H1 (cell line): Measurements from ENCODE around the gene OXA1L. TPM values are rescaled to one million over a fixed set of nuclear protein-coding genes. Genes with fewer than 3 reads are reported as not detected.
A peak's percentile ranks its signal among the peaks of the same experiment; 100 is the strongest.

Experiments
- CTCF ChIA-PET: fragments of 300-600 bp; sonication (Branson Sonifier 250); formaldehyde crosslinking; loops from one replicate; lab custom pipeline; 2021; ENCODE audit not compliant: partially characterized antibody; lab: Charles Lee
- POLR2A ChIA-PET: fragments of 300-600 bp; sonication (Branson Sonifier 250); formaldehyde crosslinking; loops from one replicate; lab custom pipeline; 2021; ENCODE audit warnings: inconsistent platforms; ENCODE audit not compliant: partially characterized antibody; lab: Charles Lee
- DNase-seq, 2 experiments: peaks; one replicate each; pipeline versions ENCODE4 v3.0.0 to v3.0.0-alpha.2; 2010 to 2022; ENCODE audit warnings: low spot score in 2 of 2, low read depth in 1 of 2, mixed read lengths in 1 of 2
- FAIRE-seq: peaks from 2 replicates; lab custom pipeline; 2011; peaks lifted over from hg19 to GRCh38; lab: Jason Lieb, UNC
- H2AFZ ChIP-seq: 2 replicates; pipeline ENCODE4 v1.8.1; 2012; ENCODE audit warnings: low read length, inconsistent platforms
- H2AK5ac ChIP-seq: 2 replicates; pipeline ENCODE4 v1.6.1; 2013; ENCODE audit warnings: low read depth, low read length
- H2BK120ac ChIP-seq: replicated peaks from 2 replicates; pipeline ENCODE3; 2013; ENCODE audit warnings: low read depth, low read length, inconsistent platforms
- H2BK12ac ChIP-seq: 2 replicates; pipeline ENCODE4 v1.6.1; 2013; ENCODE audit warnings: low read depth, low read length
- H2BK15ac ChIP-seq: 2 replicates; pipeline ENCODE4 v1.6.1; 2013; ENCODE audit warnings: low read length
- H2BK20ac ChIP-seq: 2 replicates; pipeline ENCODE4 v1.6.1; 2013; ENCODE audit warnings: low read length
- H2BK5ac ChIP-seq: 2 replicates; pipeline ENCODE4 v1.6.1; 2013; ENCODE audit warnings: low read depth, low read length
- H3K14ac ChIP-seq: 2 replicates; pipeline ENCODE4 v1.6.1; 2013; ENCODE audit warnings: inconsistent platforms; ENCODE audit not compliant: insufficient read length
- H3K18ac ChIP-seq: 2 replicates; pipeline ENCODE4 v1.6.1; 2013; ENCODE audit warnings: low read length; ENCODE audit errors: extremely low read depth
- H3K23ac ChIP-seq: 2 replicates; pipeline ENCODE4 v1.6.1; 2013; ENCODE audit warnings: inconsistent platforms; ENCODE audit not compliant: insufficient read length
- H3K23me2 ChIP-seq: 2 replicates; pipeline ENCODE4 v1.6.1; 2013; ENCODE audit warnings: low read depth, low read length
- H3K27ac ChIP-seq: 2 replicates; pipeline ENCODE4 v1.6.1; 2011; ENCODE audit warnings: low read depth, low read length, inconsistent platforms
- H3K27me3 ChIP-seq, 4 experiments: replicated peaks in 1 of 4; 1 replicate in 1 of 4; 2 replicates in 3 of 4; pipeline versions ENCODE4 v1.6.1 to v1.8.1; 2011 to 2013; ENCODE audit warnings: low read length in 3 of 4, mild to moderate bottlenecking in 3 of 4, inconsistent platforms in 2 of 4, mixed read lengths in 2 of 4, moderate library complexity in 1 of 4; ENCODE audit not compliant: control insufficient read depth in 3 of 4, insufficient read depth in 3 of 4; ENCODE audit errors: extremely low read depth in 1 of 4
- H3K36me3 ChIP-seq, 4 experiments: 2 replicates each; pipeline versions ENCODE4 v1.6.1 to v1.8.1; 2011 to 2013; ENCODE audit warnings: mild to moderate bottlenecking in 4 of 4, low read length in 3 of 4, moderate library complexity in 2 of 4, control low read depth in 1 of 4, inconsistent platforms in 1 of 4; ENCODE audit not compliant: insufficient read depth in 4 of 4, control insufficient read depth in 2 of 4
- H3K4ac ChIP-seq: replicated peaks from 2 replicates; pipeline ENCODE3; 2013; ENCODE audit warnings: low read length, low read depth, mixed read lengths, inconsistent platforms; ENCODE audit not compliant: insufficient read length
- H3K4me1 ChIP-seq, 4 experiments: replicated peaks in 1 of 4; 1 replicate in 1 of 4; 2 replicates in 3 of 4; pipeline versions ENCODE4 v1.6.1 to v1.8.1; 2011 to 2013; ENCODE audit warnings: low read length in 3 of 4, inconsistent platforms in 2 of 4, mixed read lengths in 1 of 4; ENCODE audit not compliant: insufficient read depth in 4 of 4, control insufficient read depth in 3 of 4
- H3K4me2 ChIP-seq, 2 experiments: 2 replicates each; pipeline versions ENCODE4 v1.6.1 to v1.8.1; 2011 to 2013; ENCODE audit warnings: low read depth in 2 of 2, low read length in 2 of 2, control low read depth in 1 of 2, inconsistent platforms in 1 of 2, mild to moderate bottlenecking in 1 of 2; ENCODE audit not compliant: insufficient read depth in 1 of 2
- H3K4me3 ChIP-seq, 4 experiments: fragments of 200-600, 300-600 bp in 1 of 4; sonication (generic), shearing (Covaris generic), sonication (Bioruptor Twin) in 1 of 4; 2 replicates each; pipeline versions ENCODE4 v1.5.1 to v1.8.1; 2011 to 2016; ENCODE audit warnings: low read length in 4 of 4, low read depth in 3 of 4, control low read depth in 2 of 4, inconsistent platforms in 2 of 4, mild to moderate bottlenecking in 2 of 4, mixed read lengths in 1 of 4, moderate library complexity in 1 of 4; ENCODE audit not compliant: insufficient read depth in 2 of 4; ENCODE audit errors: extremely low read depth in 1 of 4
- H3K56ac ChIP-seq: replicated peaks from 2 replicates; pipeline ENCODE3; 2013; ENCODE audit warnings: low read depth, mild to moderate bottlenecking, mixed read lengths, low read length, inconsistent platforms; ENCODE audit not compliant: insufficient read length
- H3K79me1 ChIP-seq: 2 replicates; pipeline ENCODE4 v1.6.1; 2013; ENCODE audit warnings: low read depth, low read length, control low read depth
- H3K79me2 ChIP-seq, 2 experiments: 2 replicates each; pipeline versions ENCODE4 v1.6.1 to v1.8.1; 2012 to 2013; ENCODE audit warnings: low read length in 2 of 2, mild to moderate bottlenecking in 2 of 2, inconsistent platforms in 1 of 2; ENCODE audit not compliant: insufficient read depth in 2 of 2, control insufficient read depth in 1 of 2
- H3K9ac ChIP-seq, 4 experiments: replicated peaks in 1 of 4; 1 replicate in 1 of 4; 2 replicates in 3 of 4; pipeline versions ENCODE4 v1.6.1 to v1.8.1; 2011 to 2013; ENCODE audit warnings: low read depth in 3 of 4, low read length in 3 of 4, control low read depth in 2 of 4, mild to moderate bottlenecking in 2 of 4, moderate library complexity in 2 of 4, inconsistent platforms in 1 of 4; ENCODE audit errors: extremely low read depth in 1 of 4
- H3K9me3 ChIP-seq, 2 experiments: 2 replicates each; pipeline versions ENCODE4 v1.6.1 to v1.8.1; 2012 to 2013; ENCODE audit warnings: mild to moderate bottlenecking in 2 of 2, moderate library complexity in 2 of 2, control low read depth in 1 of 2, inconsistent platforms in 1 of 2, low read depth in 1 of 2, low read length in 1 of 2, mixed read lengths in 1 of 2; ENCODE audit not compliant: insufficient read depth in 2 of 2
- H4K20me1 ChIP-seq, 2 experiments: replicated peaks in 1 of 2; 2 replicates each; pipeline versions ENCODE3 to v1.8.1; 2011 to 2013; ENCODE audit warnings: inconsistent platforms in 2 of 2, low read length in 2 of 2, mild to moderate bottlenecking in 1 of 2; ENCODE audit not compliant: insufficient read depth in 2 of 2, control insufficient read depth in 1 of 2
- H4K5ac ChIP-seq: 2 replicates; pipeline ENCODE4 v1.6.1; 2013; ENCODE audit warnings: low read length, low read depth, mixed read lengths, inconsistent platforms; ENCODE audit not compliant: insufficient read length
- H4K8ac ChIP-seq: 2 replicates; pipeline ENCODE4 v1.8.0; 2013; ENCODE audit warnings: mild to moderate bottlenecking, moderate library complexity, low read length, inconsistent platforms; ENCODE audit not compliant: insufficient read depth; ENCODE audit errors: extremely low read depth
- H4K91ac ChIP-seq: replicated peaks from 2 replicates; pipeline ENCODE3; 2013; ENCODE audit warnings: low read length, mixed read lengths, inconsistent platforms; ENCODE audit not compliant: insufficient read length
- CHD2 ChIP-seq: IDR thresholded peaks from 2 replicates; pipeline ENCODE4 v1.6.1; 2012; ENCODE audit warnings: low read length, improper control_type of control experiment
- CTBP2 ChIP-seq: IDR thresholded peaks from 2 replicates; pipeline ENCODE4 v1.7.0; 2011; ENCODE audit warnings: borderline replicate concordance, mild to moderate bottlenecking, moderate library complexity, mixed read lengths, low read length; ENCODE audit not compliant: insufficient read depth, insufficient read length
- EGR1 ChIP-seq: IDR thresholded peaks from 2 replicates; pipeline ENCODE4 v1.6.1; 2011; ENCODE audit warnings: low read depth, low read length, borderline replicate concordance
- JUND ChIP-seq: IDR thresholded peaks from 2 replicates; pipeline ENCODE4 v1.6.1; 2011; ENCODE audit warnings: mild to moderate bottlenecking, improper control_type of control experiment, low read length
- POU5F1 ChIP-seq: IDR thresholded peaks from 2 replicates; pipeline ENCODE4 v1.6.1; 2011; ENCODE audit warnings: low read depth, mild to moderate bottlenecking, low read length, moderate library complexity
- SIRT6 ChIP-seq: IDR thresholded peaks from one replicate; pipeline ENCODE4 v1.7.1; 2012; ENCODE audit warnings: low read length, inconsistent platforms
- TEAD4 ChIP-seq: IDR thresholded peaks from 2 replicates; pipeline ENCODE4 v1.6.1; 2012; ENCODE audit warnings: low read depth, low read length, inconsistent platforms, mixed read lengths
- WGBS, 2 experiments: shearing (Covaris generic) in 1 of 2; methylation state at CpG; one replicate each; pipeline versions ENCODE4 v1.1.6 to v1.1.7; 2013 to 2015; ENCODE audit warnings: low lambda C conversion rate in 2 of 2, mixed read lengths in 2 of 2, inconsistent platforms in 1 of 2, low coverage in 1 of 2, missing lambda C conversion rate in 1 of 2; ENCODE audit not compliant: insufficient replicate concordance in 2 of 2, insufficient coverage in 1 of 2, insufficient read length in 1 of 2; ENCODE audit errors: extremely low coverage in 1 of 2, missing lambda C conversion rate in 1 of 2; 5-methylcytosine and 5-hydroxymethylcytosine counted together
- polyA plus RNA-seq, 7 experiments: library from polyadenylated mRNA; depleted of rRNA in 3 of 7; stranded (reverse) in 5 of 7; unstranded in 2 of 7; fragments of >200 nt in 5 of 7; fragments of 200-250 nt in 2 of 7; gene quantifications; 1 replicate in 5 of 7; 2 replicates in 1 of 7; 4 replicates in 1 of 7; pipeline versions ENCODE4 v1.2.1 to v1.2.3, GENCODE V29; 2011 to 2013; ENCODE audit warnings: missing spikeins in 2 of 7, mixed read lengths in 2 of 7
- total RNA-seq: library from RNA; stranded (reverse); fragmentation: NEBNext Ultra II Directional; extraction: Animal tissue kit (Norgen Biotek cat#: 25700); gene quantifications from 2 replicates; pipeline ENCODE4 v1.2.1, GENCODE V29; 2021

The OXA1L gene
- total and polyA plus RNA-seq, 2 of the 8 experiments (the other 6 are each of a cell fraction or from before 2014, with no cell fraction given): 125 to 199 TPM

DNA sequence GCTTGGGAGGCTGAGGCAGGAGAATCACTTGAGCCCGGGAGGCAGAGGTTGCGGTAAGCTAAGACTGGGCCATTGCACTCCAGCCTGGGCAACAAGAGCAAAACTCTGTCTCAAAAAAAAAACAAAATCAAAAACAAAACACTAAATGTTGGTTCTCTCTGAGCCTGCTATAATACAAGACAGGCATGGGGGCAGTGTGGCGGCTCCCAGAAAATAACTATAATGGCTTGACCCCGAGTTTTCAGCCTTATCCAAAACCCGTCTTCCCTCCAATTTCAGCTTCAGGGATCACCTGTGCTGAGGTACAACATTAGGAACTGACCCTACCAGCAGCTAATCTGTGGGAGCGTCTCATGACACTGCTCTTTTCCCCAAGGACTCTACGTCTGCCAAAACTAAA is 47.9 kb downstream of the OXA1L start:
- no peak overlapping the region; a peak in 1 of 4 replicates for H3K4me2 ChIP-seq

More for the DNA sequence above, 47.9 kb downstream of the OXA1L start:
- 93% methylated on average over 7 of the region's 7 CpGs; no CpG with 5 or more reads in 1 of the 2 experiments for WGBS, 2 experiments
- Histone ChIP-seq H2AFZ (no peak overlapping the region), H2BK5ac (no peak overlapping the region), H3K9me3 (no peaks in the 10 kb centered on the region), H2BK20ac (no peak overlapping the region), H3K27me3 (no peaks in the 10 kb centered on the region), H3K36me3 (no peaks in the 10 kb centered on the region), H3K4ac (no peak overlapping the region), H3K4me1 (peaks cover 7 to 21% (median 14%) of the 10 kb centered on the region in 4 experiments), H3K23ac (no peak overlapping the region), H3K56ac (no peak overlapping the region), H3K27ac (no peak overlapping the region), H2BK15ac (no peak overlapping the region), H3K79me2 (no peaks in the 10 kb centered on the region), H4K91ac (no peak overlapping the region), H2BK120ac (no peak overlapping the region), H4K8ac (no peak overlapping the region), H3K23me2 (peaks cover under 1% of the 10 kb centered on the region; the same call in 1 of the 2 replicates), H3K18ac (peak overlapping the region; percentile 44; the same call in 1 of the 2 replicates), H4K5ac (no peak overlapping the region), H3K79me1 (no peaks in the 10 kb centered on the region), H3K9ac (no peak overlapping the region; a peak in 1 of 7 replicates), H3K4me3 (no peak overlapping the region), H3K14ac (no peak overlapping the region), H2BK12ac (no peak overlapping the region), H4K20me1 (no peaks in the 10 kb centered on the region), H2AK5ac (no peak overlapping the region)
- POLR2A ChIA-PET: interaction anchor here (0.6 to 2.7 kb wide), 4 partner anchors 8 to 107 kb away, joined by 3 to 20 read pairs (median 4); no protein-coding TSS in a partner anchor
- TF ChIP-seq CTBP2: no peak
- no peak for TF ChIP-seq SIRT6
- no peak for TF ChIP-seq POU5F1
- no peak for TF ChIP-seq CHD2
- no peak for TF ChIP-seq EGR1
- TF ChIP-seq JUND: no peak
- no peak for TF ChIP-seq TEAD4
- DNase-seq: no peak
- no peak for FAIRE-seq
- CTCF ChIA-PET: interaction anchor here (1.0 to 53.1 kb wide), 7 partner anchors 10 to 244 kb away, joined by 3 to 1562 read pairs (median 6); partner anchors contain the start of genes LRP10, MMP14 and REM2
